Measurements from ENCODE around the gene CD80.
"Not testable (repeated sequence)": the region's sequence is repeated elsewhere in the genome, so short reads cannot be mapped to it uniquely, and the experiment has no call there.

The CD80 gene

DNA sequence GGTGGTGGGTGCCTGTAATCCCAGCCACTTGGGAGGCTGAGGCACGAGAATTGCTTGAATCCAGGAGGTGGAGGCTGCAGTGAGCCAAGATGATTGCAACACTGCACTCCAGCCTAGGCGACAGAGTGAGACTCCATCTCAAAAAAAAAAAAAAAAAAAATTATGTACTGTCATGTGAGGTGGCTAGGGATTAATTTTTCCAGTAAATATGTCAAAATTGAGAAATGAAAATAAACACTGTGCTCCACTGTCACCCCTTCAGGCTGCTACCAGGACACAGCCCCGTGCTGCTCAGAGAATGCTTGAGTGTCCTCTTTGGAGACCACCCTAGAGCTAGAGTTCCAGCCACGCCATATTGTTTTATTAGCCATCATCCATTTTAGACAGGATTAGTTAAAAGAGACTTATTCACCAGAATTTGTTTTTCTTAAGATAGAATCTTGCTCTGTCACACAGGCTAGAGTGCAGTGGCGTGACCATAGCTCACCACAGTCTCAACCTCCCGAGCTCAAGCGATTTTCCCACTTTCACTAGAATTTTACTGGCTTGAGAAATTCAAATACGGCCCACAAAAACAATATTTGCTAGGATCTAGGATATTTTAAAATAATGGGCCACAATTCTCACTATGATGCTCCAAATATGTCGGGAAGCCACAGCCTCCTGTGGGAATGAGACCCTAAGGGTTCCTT lies 642 bp downstream of the CD80 start:
- TF ChIP-seq, protein P1, sequence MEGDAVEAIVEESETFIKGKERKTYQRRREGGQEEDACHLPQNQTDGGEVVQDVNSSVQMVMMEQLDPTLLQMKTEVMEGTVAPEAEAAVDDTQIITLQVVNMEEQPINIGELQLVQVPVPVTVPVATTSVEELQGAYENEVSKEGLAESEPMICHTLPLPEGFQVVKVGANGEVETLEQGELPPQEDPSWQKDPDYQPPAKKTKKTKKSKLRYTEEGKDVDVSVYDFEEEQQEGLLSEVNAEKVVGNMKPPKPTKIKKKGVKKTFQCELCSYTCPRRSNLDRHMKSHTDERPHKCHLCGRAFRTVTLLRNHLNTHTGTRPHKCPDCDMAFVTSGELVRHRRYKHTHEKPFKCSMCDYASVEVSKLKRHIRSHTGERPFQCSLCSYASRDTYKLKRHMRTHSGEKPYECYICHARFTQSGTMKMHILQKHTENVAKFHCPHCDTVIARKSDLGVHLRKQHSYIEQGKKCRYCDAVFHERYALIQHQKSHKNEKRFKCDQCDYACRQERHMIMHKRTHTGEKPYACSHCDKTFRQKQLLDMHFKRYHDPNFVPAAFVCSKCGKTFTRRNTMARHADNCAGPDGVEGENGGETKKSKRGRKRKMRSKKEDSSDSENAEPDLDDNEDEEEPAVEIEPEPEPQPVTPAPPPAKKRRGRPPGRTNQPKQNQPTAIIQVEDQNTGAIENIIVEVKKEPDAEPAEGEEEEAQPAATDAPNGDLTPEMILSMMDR (conservative IDR thresholded peaks at IDR 0.05; ENCODE audit: low read depth) = no peak
- ChIA-PET CTCF (interaction anchor here (0.6 to 1.0 kb wide), 3 partner anchors 8 to 93 kb away, joined by 3 to 4 read pairs (median 3); no protein-coding TSS in a partner anchor), POLR2A (ENCODE audit: low non-redundant PET) (no interaction called here)
- no peak overlapping the region for H3K27ac ChIP-seq
- no peak for DNase-seq (ENCODE audit: low spot score)

DNA sequence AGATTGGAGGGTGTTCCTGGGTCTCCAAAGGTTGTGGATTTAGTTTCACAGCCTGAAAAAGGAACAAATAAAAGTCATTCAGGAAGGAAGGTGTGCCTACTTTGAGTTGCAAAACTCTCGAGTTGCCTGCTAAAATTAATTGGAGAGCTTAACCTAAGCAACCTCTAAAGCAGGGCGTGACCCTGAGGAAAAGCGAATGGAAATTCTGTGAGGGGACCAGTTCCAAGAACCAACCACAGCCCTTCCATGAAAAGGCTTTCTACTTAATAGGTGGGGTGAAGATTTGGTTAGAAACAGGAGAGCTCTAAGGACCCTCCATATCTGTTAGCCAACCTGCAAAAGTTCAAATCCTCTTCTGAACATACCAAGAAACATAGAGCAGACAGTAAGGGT lies 1.5 kb downstream of the CD80 start:
- DNase-seq (ENCODE audit: low spot score) = no peak
- TF ChIP-seq, protein P1 (conservative IDR thresholded peaks at IDR 0.05; ENCODE audit: low read depth) = no peak
- CTCF ChIA-PET = no interaction called here
- POLR2A ChIA-PET (ENCODE audit: low non-redundant PET) = no interaction called here
- no peak overlapping the region for H3K27ac ChIP-seq

DNA sequence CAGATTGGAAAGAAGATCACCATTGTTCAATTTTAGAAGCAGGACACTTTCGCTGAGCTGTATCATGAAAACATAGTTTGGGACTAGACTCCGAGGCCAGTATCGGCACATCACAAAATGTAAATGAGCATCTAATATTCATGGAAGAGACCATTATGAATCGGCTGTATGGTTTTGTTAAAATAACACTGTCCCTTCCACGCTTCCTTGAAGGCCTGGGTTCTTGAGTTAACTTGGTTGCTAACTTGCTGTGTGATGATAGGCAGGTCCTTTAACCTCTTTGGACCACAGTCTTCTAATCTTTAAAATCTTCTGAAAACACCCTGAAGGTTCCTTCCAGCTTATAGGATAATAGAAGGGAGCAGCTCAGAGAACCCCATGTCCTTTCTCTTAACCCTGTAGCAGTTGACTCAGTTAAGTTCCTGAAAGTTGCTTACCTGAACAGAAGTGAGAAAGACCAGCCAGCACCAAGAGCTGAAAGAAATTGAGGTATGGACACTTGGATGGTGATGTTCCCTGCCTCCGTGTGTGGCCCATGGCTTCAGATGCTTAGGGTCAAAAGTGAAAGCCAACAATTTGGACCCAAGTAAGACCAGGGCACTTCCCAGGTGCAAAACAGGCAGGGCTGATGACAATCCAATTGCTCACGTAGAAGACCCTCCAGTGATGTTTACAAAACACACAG lies 2.1 kb downstream of the CD80 start:
- DNase-seq (ENCODE audit: low spot score) = no peak

DNA sequence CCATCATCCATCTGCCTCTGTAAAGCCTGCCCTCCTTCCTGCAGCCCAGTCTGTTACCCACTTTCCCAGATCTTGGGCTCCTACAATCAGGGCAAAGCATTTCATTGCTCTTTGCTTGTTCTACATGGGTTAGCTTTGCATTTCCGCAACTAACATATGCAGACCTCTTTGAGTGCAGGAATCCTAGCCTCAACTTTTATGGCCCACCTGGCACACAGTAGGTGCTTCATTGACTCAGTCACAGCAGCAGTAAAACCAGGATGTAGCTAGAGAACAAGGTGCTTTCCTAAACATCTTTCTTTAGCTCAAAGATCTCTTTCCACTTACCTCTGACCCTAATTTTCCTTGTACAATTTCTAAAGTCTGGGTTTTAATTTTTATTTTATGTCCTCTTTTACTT lies 3.5 kb downstream of the CD80 start:
- no peak overlapping the region for H3K27ac ChIP-seq
- TF ChIP-seq, protein P1 (conservative IDR thresholded peaks at IDR 0.05; ENCODE audit: low read depth) = no peak
- no peak for DNase-seq (ENCODE audit: low spot score)
- ChIA-PET POLR2A (ENCODE audit: low non-redundant PET) (no interaction called here), CTCF (no interaction called here)

More for the DNA sequence above, 2.1 kb downstream of the CD80 start:
- CTCF ChIA-PET = no interaction called here
- POLR2A ChIA-PET (ENCODE audit: low non-redundant PET) = no interaction called here
- no peak overlapping the region for H3K27ac ChIP-seq
- TF ChIP-seq, protein P1 (conservative IDR thresholded peaks at IDR 0.05; ENCODE audit: low read depth) = no peak

DNA sequence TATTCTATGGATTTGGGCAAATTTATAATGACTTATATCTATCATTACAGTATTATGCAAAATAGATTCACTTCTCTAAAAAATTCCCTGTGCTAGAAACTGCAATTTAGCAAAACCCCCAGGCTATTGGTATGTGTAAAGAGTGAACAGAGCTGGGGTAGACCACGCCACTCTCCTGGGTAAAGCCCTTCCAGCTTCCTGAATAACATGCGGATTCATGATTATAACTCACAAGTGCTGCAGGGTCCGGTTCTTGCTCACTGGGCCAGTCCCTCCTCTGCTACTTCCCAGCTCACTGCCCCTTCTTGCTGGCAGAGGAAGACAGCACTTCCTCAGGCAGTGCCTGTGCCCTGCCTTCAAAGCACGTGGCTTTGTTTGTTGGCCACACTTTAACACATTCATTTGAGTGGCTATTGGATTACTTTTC lies 4.1 kb downstream of the CD80 start:
- no peak for DNase-seq (ENCODE audit: low spot score)
- H3K27ac ChIP-seq = no peak overlapping the region
- TF ChIP-seq, protein P1 (conservative IDR thresholded peaks at IDR 0.05; ENCODE audit: low read depth) = no peak
- CTCF ChIA-PET = no interaction called here
- POLR2A ChIA-PET (ENCODE audit: low non-redundant PET) = no interaction called here

DNA sequence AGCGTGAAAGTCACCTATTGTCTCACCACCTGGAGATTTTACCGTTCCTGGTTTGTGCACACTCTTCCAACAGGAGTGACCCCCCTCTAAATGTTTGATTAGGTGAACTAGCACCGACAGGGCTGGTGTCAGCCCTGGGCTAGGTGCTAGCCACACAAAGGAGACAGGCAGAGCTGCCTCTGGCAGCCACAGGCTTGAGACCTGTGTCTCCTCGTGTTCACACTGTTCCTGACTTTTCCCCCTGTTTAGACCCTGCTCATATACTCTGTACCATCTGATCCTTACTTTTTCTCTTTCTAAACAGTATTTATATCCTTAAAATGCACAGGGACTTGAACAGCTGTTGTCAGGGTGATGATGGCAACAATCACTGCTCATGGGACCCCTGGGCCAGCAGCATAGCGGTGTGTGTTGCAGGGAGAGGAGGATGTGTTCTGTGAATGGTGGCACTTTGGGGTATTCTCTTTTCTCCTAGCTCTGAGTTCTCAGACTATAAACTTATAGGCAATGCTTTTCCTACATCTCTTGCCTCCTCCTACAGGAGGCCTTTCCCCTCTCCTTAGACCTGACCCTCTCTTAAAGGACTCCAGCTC lies 5.5 kb downstream of the CD80 start:
- DNase-seq (ENCODE audit: low spot score) = no peak
- H3K27ac ChIP-seq = no peak overlapping the region
- TF ChIP-seq, protein P1 (conservative IDR thresholded peaks at IDR 0.05; ENCODE audit: low read depth) = no peak
- POLR2A ChIA-PET (ENCODE audit: low non-redundant PET) = no interaction called here
- CTCF ChIA-PET = interaction anchor here (0.6 kb wide), 1 partner anchor 128 kb away, joined by 4 read pairs; no protein-coding TSS in a partner anchor

DNA sequence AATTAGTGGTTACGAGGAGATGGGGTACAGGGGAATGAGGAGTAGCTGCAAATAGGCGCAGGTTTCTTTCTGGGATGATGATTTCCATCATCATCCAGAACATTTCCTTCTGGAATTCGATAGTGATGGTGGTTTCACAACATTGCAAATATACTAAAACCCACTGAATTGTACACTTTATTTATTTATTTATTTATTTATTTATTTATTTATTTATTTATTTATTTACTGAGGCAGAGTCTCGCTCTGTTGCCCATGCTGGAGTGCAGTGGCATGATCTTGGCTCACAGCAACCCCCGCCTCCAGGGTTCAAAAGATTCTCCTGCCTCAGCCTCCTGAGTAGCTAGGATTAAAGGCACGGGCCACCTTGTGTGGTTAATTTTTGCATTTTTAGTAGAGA lies 6.5 kb downstream of the CD80 start:
- DNase-seq (ENCODE audit: low spot score); CTCF ChIA-PET; POLR2A ChIA-PET (ENCODE audit: low non-redundant PET); H3K27ac ChIP-seq: not testable (repeated sequence)
